GM21717 (cell line): ENCODE data around the gene MAP3K19.
A peak's percentile ranks its signal among the peaks of the same experiment; 100 is the strongest.

Experiments
- ATAC-seq: cut with Tn5 transposase; IDR thresholded peaks from one replicate; pipeline ENCODE4 v1.9.1; 2021; ENCODE audit warnings: mild to moderate bottlenecking, moderate library complexity; ENCODE audit not compliant: unreplicated experiment

Gene MAP3K19

GRCh38 chr2:134934641-134935040 lies 112.6 kb downstream of the MAP3K19 start:
- no peak for ATAC-seq

GRCh38 chr2:134934150-134934549 lies 113.1 kb downstream of the MAP3K19 start:
- ATAC-seq = no peak

DNA sequence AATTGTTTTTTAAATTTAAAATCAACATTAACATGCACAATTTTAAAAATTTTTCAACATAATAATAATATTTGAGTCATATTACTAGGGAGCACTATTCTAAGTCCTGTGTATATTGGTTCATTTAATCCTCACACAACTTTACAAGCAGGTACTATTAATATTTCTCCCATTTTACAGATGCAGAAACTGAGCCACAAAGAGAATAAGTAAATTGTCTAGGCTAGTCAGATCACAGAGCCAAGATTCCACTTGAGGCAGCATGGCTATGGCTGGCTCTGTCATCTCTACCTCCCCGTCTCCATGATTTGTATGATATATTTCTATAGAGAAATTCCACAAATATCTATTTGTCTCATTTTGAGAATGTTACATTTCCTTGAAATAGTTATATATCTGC lies 113.5 kb downstream of the MAP3K19 start:
- ATAC-seq = no peak

GRCh38 chr2:134932864-134933526 lies 114.3 kb downstream of the MAP3K19 start:
- no peak for ATAC-seq

DNA sequence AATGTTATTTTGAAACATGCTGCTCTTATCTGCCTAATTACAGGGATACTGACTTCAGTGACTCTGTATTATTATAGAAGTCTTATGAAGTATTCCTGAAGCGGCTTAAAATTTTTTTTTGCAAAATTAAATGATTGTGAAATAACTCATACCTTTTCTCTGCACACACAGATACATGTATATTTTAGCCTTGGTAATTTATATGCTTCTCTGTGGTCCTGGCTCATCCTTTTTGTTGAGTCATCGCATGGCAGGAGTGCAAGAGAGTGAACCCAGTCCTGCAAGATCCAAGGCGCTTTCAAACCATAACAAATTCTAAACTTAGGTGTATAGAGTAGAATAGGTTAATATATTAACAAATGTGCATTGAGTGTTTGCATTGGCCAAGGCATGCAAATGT lies 120.1 kb downstream of the MAP3K19 start:
- no peak for ATAC-seq

- no peak for ATAC-seq
Measured at GRCh38 chr2:134926231-134926931, 120.9 kb downstream of the MAP3K19 start.

DNA sequence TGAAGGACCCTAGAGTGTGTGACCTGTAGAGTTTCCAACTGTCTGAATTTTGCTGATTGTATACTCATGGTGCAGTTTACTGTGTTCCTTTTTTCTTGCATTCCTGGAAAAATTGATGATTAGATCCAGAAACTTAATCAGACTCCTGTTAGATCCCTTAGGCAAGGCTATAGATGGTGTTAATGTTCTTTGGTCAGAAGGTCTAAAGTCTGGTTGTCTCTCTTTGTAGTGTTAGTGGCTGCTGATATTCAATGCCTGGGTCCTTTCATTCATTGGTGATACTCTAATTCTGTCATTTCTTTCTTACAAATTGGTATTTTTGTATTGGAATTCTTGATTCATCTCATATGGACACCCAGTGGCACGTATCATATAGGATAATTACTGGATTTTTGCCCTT lies 122.3 kb downstream of the MAP3K19 start:
- no peak for ATAC-seq

DNA sequence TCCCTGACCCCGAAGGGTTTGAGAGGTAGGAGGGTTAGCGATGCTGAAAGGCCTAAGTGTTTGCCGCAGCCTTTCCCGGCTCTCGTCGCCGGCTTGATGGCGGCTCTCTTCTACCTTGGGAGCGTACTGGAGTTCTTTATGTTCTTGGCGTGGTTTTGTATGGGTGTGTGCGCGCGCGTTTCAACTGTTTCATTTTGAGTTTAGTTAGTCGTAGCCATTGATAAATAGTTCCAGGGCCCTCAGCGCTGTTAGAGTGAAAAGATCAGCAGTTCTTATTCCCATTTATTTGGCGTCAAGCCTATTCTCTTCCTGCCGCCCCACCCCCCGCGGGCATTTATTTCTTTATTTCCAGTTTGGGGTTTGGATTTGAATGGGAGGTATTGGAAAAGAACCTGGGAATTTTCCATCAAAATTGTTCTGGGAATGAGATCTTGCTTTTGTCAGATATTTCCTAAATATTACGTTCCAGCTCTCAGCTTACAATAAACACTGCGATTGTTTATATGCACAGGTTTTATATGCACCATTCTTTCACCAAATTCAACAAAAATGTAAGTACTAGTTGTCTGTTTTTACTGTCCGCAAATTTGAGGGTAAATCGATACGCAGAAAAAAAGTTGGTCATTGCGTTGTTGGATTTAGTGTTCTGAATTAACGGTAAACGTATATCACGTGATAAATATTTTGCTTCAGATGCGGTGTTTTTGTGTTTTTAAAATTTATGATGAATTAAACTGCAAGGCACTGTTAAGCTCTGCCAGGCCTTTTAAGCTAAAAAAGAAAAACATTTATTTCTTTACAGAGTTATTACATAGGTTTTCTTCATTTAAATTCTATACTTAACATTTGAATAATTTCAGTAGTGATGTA lies 127.7 kb downstream of the MAP3K19 start:
- peak; percentile 6 for ATAC-seq

GRCh38 chr2:134918526-134919340 lies 128.5 kb downstream of the MAP3K19 start, which contains the start of gene CCNT2:
TSS of gene CCNT2 (plus strand) at chr2:134918822. CDS start at chr2:134918855, 33 bp downstream.
- peak; percentile 87 for ATAC-seq

- ATAC-seq = peak; percentile 80
Measured at GRCh38 chr2:134917888-134918525, 129.2 kb downstream of the MAP3K19 start.

DNA sequence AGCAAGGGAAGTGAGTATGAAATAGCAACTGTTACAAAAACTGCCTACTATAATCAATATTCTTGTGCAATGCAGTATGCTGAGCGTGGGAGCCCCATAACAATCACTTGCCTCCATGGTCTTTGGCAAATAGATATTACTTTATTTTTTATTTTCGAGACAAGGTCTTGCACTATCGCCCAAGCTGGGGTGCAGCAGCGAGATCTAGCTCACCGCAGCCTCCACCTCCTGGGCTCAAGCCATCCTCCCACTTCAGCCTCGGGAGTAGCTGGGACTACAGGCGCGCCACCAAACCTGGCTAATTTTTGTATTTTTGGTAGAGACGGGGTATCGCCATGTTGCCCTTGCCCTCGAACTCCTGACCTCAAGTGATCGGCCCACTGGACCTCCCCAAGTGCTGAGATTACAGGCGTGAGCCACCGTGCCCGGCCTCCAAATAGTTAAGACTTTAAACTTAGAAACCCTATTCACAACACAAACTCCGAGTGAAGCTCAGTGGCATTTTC lies 129.8 kb downstream of the MAP3K19 start:
- ATAC-seq = no peak
